WTC11 (cell line): Measurements from ENCODE around the gene LFNG. TPM values are rescaled to one million over a fixed set of nuclear protein-coding genes. Genes with fewer than 3 reads are reported as not detected.

Source experiments
- ATAC-seq: fragments of 200-7000 bp; cut with Tn5 transposase; 2 replicates; pipeline ENCODE4 v1.10.0; 2021; ENCODE audit warnings: mild to moderate bottlenecking, moderate library complexity
- CTCF ChIA-PET: fragments of 300-600 bp; sonication (Branson Sonifier 250); formaldehyde crosslinking; loops from one replicate; lab custom pipeline; 2021; ENCODE audit warnings: antibody characterized with exemption; lab: Charles Lee
- POLR2A ChIA-PET: fragments of 350-600 bp; sonication (Branson Sonifier 250); formaldehyde crosslinking; loops from one replicate; lab custom pipeline; 2021; ENCODE audit warnings: antibody characterized with exemption; lab: Charles Lee
- DNase-seq: peaks from one replicate; pipeline ENCODE4 v3.0.0; 2021; ENCODE audit warnings: low spot score
- H3K27ac Mint-ChIP-seq: 2 replicates; pipeline ENCODE4 v1.8.0; 2021; ENCODE audit warnings: mixed read lengths
- H3K27me3 Mint-ChIP-seq: 2 replicates; pipeline ENCODE4 v1.8.0; 2021; ENCODE audit warnings: low read depth, mild to moderate bottlenecking, moderate library complexity, mixed read lengths
- H3K36me3 Mint-ChIP-seq: 2 replicates; pipeline ENCODE4 v1.8.0; 2021; ENCODE audit warnings: mixed read lengths
- H3K4me1 Mint-ChIP-seq: 2 replicates; pipeline ENCODE4 v1.8.0; 2022; ENCODE audit warnings: mixed read lengths
- H3K4me3 Mint-ChIP-seq: 2 replicates; pipeline ENCODE4 v1.8.0; 2021; ENCODE audit warnings: mild to moderate bottlenecking, moderate library complexity, mixed read lengths
- H3K9me3 Mint-ChIP-seq: 2 replicates; pipeline ENCODE4 v1.8.0; 2021; ENCODE audit warnings: mixed read lengths
- ATF3 ChIP-seq: sonication (generic); formaldehyde crosslinking; conservative IDR thresholded peaks from 2 replicates; pipeline ENCODE4 v1.8.1; 2022; ENCODE audit warnings: mild to moderate bottlenecking, missing genetic modification reagents
- E2F4 ChIP-seq: sonication (generic); formaldehyde crosslinking; IDR thresholded peaks from 2 replicates; pipeline ENCODE4 v1.8.1; 2022; ENCODE audit warnings: low read depth, mild to moderate bottlenecking, moderate library complexity, missing genetic modification reagents, borderline replicate concordance
- ELF4 ChIP-seq: sonication (generic); formaldehyde crosslinking; IDR thresholded peaks from 2 replicates; pipeline ENCODE4 v1.8.1; 2022; ENCODE audit warnings: low read depth, mild to moderate bottlenecking, moderate library complexity, missing genetic modification reagents
- FOXK1 ChIP-seq: sonication (generic); formaldehyde crosslinking; IDR thresholded peaks from 2 replicates; pipeline ENCODE4 v1.8.0; 2022; ENCODE audit warnings: mild to moderate bottlenecking, moderate library complexity, missing genetic modification reagents
- FOXP1 ChIP-seq: sonication (generic); formaldehyde crosslinking; IDR thresholded peaks from 2 replicates; pipeline ENCODE4 v1.8.0; 2022; ENCODE audit warnings: missing genetic modification reagents, mild to moderate bottlenecking, moderate library complexity, borderline replicate concordance
- GTF2I ChIP-seq: fragments of 250-450 bp; sonication (Bioruptor Pico); conservative IDR thresholded peaks from 2 replicates; pipeline ENCODE4 v1.4.0; 2021; ENCODE audit warnings: mild to moderate bottlenecking
- HMGXB4 ChIP-seq: sonication (generic); formaldehyde crosslinking; IDR thresholded peaks from 2 replicates; pipeline ENCODE4 v1.8.1; 2023; ENCODE audit warnings: mild to moderate bottlenecking, moderate library complexity, missing genetic modification reagents
- JUN ChIP-seq: sonication (generic); formaldehyde crosslinking; IDR thresholded peaks from 2 replicates; pipeline ENCODE4 v1.8.0; 2023; ENCODE audit warnings: mild to moderate bottlenecking, missing genetic modification reagents
- KAT7 ChIP-seq: sonication (generic); formaldehyde crosslinking; IDR thresholded peaks from 2 replicates; pipeline ENCODE4 v1.8.1; 2023; ENCODE audit warnings: missing genetic modification reagents, mild to moderate bottlenecking, borderline replicate concordance
- MLX ChIP-seq: sonication (generic); formaldehyde crosslinking; IDR thresholded peaks from 2 replicates; pipeline ENCODE4 v1.8.1; 2023; ENCODE audit warnings: mild to moderate bottlenecking, missing genetic modification reagents, moderate library complexity
- OVOL2 ChIP-seq: fragments of 250-450 bp; sonication (Bioruptor Pico); IDR thresholded peaks from 2 replicates; pipeline ENCODE4 v1.9.0; 2021; ENCODE audit warnings: mild to moderate bottlenecking, borderline replicate concordance
- RELA ChIP-seq: sonication (generic); formaldehyde crosslinking; IDR thresholded peaks from 2 replicates; pipeline ENCODE4 v1.8.1; 2022; ENCODE audit warnings: missing genetic modification reagents, mild to moderate bottlenecking, borderline replicate concordance
- SMAD4 ChIP-seq: sonication (generic); formaldehyde crosslinking; IDR thresholded peaks from 2 replicates; pipeline ENCODE4 v1.8.0; 2022; ENCODE audit warnings: mild to moderate bottlenecking, missing genetic modification reagents
- SP1 ChIP-seq: sonication (generic); formaldehyde crosslinking; conservative IDR thresholded peaks from 2 replicates; pipeline ENCODE4 v1.8.1; 2022; ENCODE audit warnings: missing genetic modification reagents
- USF2 ChIP-seq: sonication (generic); formaldehyde crosslinking; IDR thresholded peaks from 2 replicates; pipeline ENCODE4 v1.8.1; 2023; ENCODE audit warnings: mild to moderate bottlenecking, missing genetic modification reagents, moderate library complexity
- ZNF138 ChIP-seq: sonication (generic); formaldehyde crosslinking; conservative IDR thresholded peaks from 2 replicates; pipeline ENCODE4 v1.8.1; 2022; ENCODE audit warnings: mild to moderate bottlenecking, moderate library complexity, missing genetic modification reagents
- ZNF281 ChIP-seq: sonication (generic); formaldehyde crosslinking; IDR thresholded peaks from 2 replicates; pipeline ENCODE4 v1.8.0; 2023; ENCODE audit warnings: mild to moderate bottlenecking, missing genetic modification reagents
- total RNA-seq: library from RNA; stranded (reverse); gene quantifications from 3 replicates; pipeline ENCODE4 v1.2.3, GENCODE V29; 2021

The LFNG gene
- total RNA-seq, 1 experiment from 2014 or later: 29.4 TPM

- TF ChIP-seq HMGXB4 (CRISPR knock-in tag) (no peak), SP1 (CRISPR knock-in tag) (no peak), ELF4 (no peak)
- TF ChIP-seq, all 79 proteins: peak for 0
Measured at GRCh38 chr7:2474813-2475677, 44.5 kb upstream of the LFNG start (continued).

GRCh38 chr7:2475678-2476015 lies 43.9 kb upstream of the LFNG start:
- H3K4me1 Mint-ChIP-seq: peaks cover 24% of the 10 kb centered on the region

More at GRCh38 chr7:2475678-2476015, 43.9 kb upstream of the LFNG start:
- H3K9me3 Mint-ChIP-seq: no peaks in the 10 kb centered on the region
- no peak for ATAC-seq
- ChIA-PET CTCF (interaction anchor here (0.7 to 1.9 kb wide), 2 partner anchors 24 to 44 kb away, joined by 3 to 4 read pairs; no protein-coding TSS in a partner anchor), POLR2A (no interaction called here)
- no peak for TF ChIP-seq FOXP1 (CRISPR knock-in tag)
- TF ChIP-seq ZNF138: no peak
- TF ChIP-seq ZNF281: no peak
- TF ChIP-seq FOXK1 (CRISPR knock-in tag): no peak
- TF ChIP-seq RELA: no peak
- TF ChIP-seq KAT7: no peak
- no peak for TF ChIP-seq ATF3 (CRISPR knock-in tag)
- no peak for TF ChIP-seq E2F4 (CRISPR knock-in tag)
- no peak for TF ChIP-seq MLX (CRISPR knock-in tag)
- no peak for TF ChIP-seq GTF2I (CRISPR knock-in tag)
- no peak for TF ChIP-seq OVOL2 (CRISPR knock-in tag)
- TF ChIP-seq JUN (CRISPR knock-in tag): no peak
- TF ChIP-seq SMAD4: no peak
- no peak for TF ChIP-seq USF2 (CRISPR knock-in tag)
- H3K4me3 Mint-ChIP-seq: no peak overlapping the region
- no peak for DNase-seq
- H3K27me3 Mint-ChIP-seq: no peaks in the 10 kb centered on the region
- no peak overlapping the region for H3K27ac Mint-ChIP-seq
- H3K36me3 Mint-ChIP-seq: no peaks in the 10 kb centered on the region
